Measurements from ENCODE around the gene ZFAND4. TPM values are rescaled to one million over a fixed set of nuclear protein-coding genes. Genes with fewer than 3 reads are reported as not detected.

Gene ZFAND4
- total and polyA plus RNA-seq, 2 experiments from 2014 or later, result 7.4 to 30.3 TPM

- Mint-ChIP-seq H3K27ac (no peak overlapping the region), H3K36me3 (ENCODE audit: low read depth) (no peaks in the 10 kb centered on the region; the same call in 1 of the 3 replicates), H3K27me3 (ENCODE audit: insufficient read depth, low read depth, poor library complexity) (peaks cover 7% of the 10 kb centered on the region), H3K4me3 (no peak overlapping the region), H3K9me3 (no peaks in the 10 kb centered on the region; the same call in 2 of the 3 replicates), H3K4me1 (peaks cover 8% of the 10 kb centered on the region)
- Histone ChIP-seq H2AFZ (no peak overlapping the region), H3K27ac (ENCODE audit: low read depth) (no peak overlapping the region), H3K4me2 (no peak overlapping the region), H3K4me3 (no peak overlapping the region), H3K36me3 (ENCODE audit: insufficient read depth) (no peaks in the 10 kb centered on the region), H4K20me1 (replicated peaks; ENCODE audit: insufficient read depth) (peaks cover 8% of the 10 kb centered on the region; the same call in 1 of the 2 replicates), H3K79me2 (replicated peaks; ENCODE audit: insufficient read depth) (peaks cover 63% of the 10 kb centered on the region), H3F3A (replicated peaks; ENCODE audit: low read depth) (no peaks in the 10 kb centered on the region), H3K4me1 (ENCODE audit: insufficient read depth) (peaks cover 7% of the 10 kb centered on the region), H3K9me2 (ENCODE audit: insufficient read depth) (no peaks in the 10 kb centered on the region), H3K27me3 (ENCODE audit: insufficient read depth) (no peaks in the 10 kb centered on the region)
- no peak for ATAC-seq
- no peak for DNase-seq (ENCODE audit: low spot score)
- TF ChIP-seq EZH2phosphoT487 (IDR thresholded peaks at IDR 0.05; ENCODE audit: unreplicated experiment) (no peak), NANOG (IDR thresholded peaks at IDR 0.05; ENCODE audit: borderline replicate concordance) (no peak), JUNB (IDR thresholded peaks at IDR 0.05; ENCODE audit: unreplicated experiment) (no peak), CREB1 (CRISPR knock-in tag; IDR thresholded peaks at IDR 0.05; ENCODE audit: low read depth) (no peak), REST (IDR thresholded peaks at IDR 0.05; ENCODE audit: unreplicated experiment) (no peak), POLR2AphosphoS5 (IDR thresholded peaks at IDR 0.05; ENCODE audit: low read depth) (no peak)
Observed at GRCh38 chr10:45589868-45590267, 82.7 kb downstream of the ZFAND4 start.

- no peak for DNase-seq (ENCODE audit: low spot score)
- H4K20me1 ChIP-seq (replicated peaks; ENCODE audit: insufficient read depth), result peaks cover 8% of the 10 kb centered on the region; the same call in 1 of the 2 replicates
- Mint-ChIP-seq H3K4me1 (peaks cover 8% of the 10 kb centered on the region), H3K9me3 (no peaks in the 10 kb centered on the region; the same call in 2 of the 3 replicates), H3K27ac (no peak overlapping the region), H3K27me3 (ENCODE audit: insufficient read depth, low read depth, poor library complexity) (peaks cover 3% of the 10 kb centered on the region), H3K4me3 (no peak overlapping the region), H3K36me3 (ENCODE audit: low read depth) (no peaks in the 10 kb centered on the region; the same call in 1 of the 3 replicates)
- peaks cover 7% of the 10 kb centered on the region for H3K4me1 ChIP-seq (ENCODE audit: insufficient read depth)
- H3K79me2 ChIP-seq (replicated peaks; ENCODE audit: insufficient read depth), result peaks cover 68% of the 10 kb centered on the region
- no peak overlapping the region for H3K27ac ChIP-seq (ENCODE audit: low read depth)
- no peaks in the 10 kb centered on the region for H3F3A ChIP-seq (replicated peaks; ENCODE audit: low read depth)
- H2AFZ ChIP-seq, result no peak overlapping the region
- ATAC-seq, result no peak
- no peak overlapping the region for H3K4me3 ChIP-seq
- no peak overlapping the region for H3K4me2 ChIP-seq
- no peaks in the 10 kb centered on the region for H3K36me3 ChIP-seq (ENCODE audit: insufficient read depth)
- no peaks in the 10 kb centered on the region for H3K9me2 ChIP-seq (ENCODE audit: insufficient read depth)
- H3K27me3 ChIP-seq (ENCODE audit: insufficient read depth), result no peaks in the 10 kb centered on the region
- no peak for TF ChIP-seq EZH2 (IDR thresholded peaks at IDR 0.05; ENCODE audit: low read depth, unreplicated experiment)
- TF ChIP-seq STAT1 (IDR thresholded peaks at IDR 0.05; ENCODE audit: unreplicated experiment), result no peak
- no peak for TF ChIP-seq ETS1 (IDR thresholded peaks at IDR 0.05)
- no peak for TF ChIP-seq REST (IDR thresholded peaks at IDR 0.05; ENCODE audit: unreplicated experiment)
- no peak for TF ChIP-seq EZH2phosphoT487 (IDR thresholded peaks at IDR 0.05; ENCODE audit: unreplicated experiment)
- TF ChIP-seq ZNF331 (CRISPR knock-in tag; IDR thresholded peaks at IDR 0.05; ENCODE audit: low read depth), result no peak
- TF ChIP-seq NANOG (IDR thresholded peaks at IDR 0.05; ENCODE audit: borderline replicate concordance), result no peak
- no peak for TF ChIP-seq ZNF114 (CRISPR knock-in tag; IDR thresholded peaks at IDR 0.05)
Observed at GRCh38 chr10:45589009-45589408, 83.6 kb downstream of the ZFAND4 start.
